ENCODE data around the gene NDUFS6.

GRCh38 chr5:1817261-1818043, 16.2 kb downstream of the NDUFS6 start:
- TF ChIP-seq SPI1 (IDR thresholded peaks at IDR 0.05; ENCODE audit: low read depth, low read length), result no peak
- no peak for TF ChIP-seq POLR2A (IDR thresholded peaks at IDR 0.05; ENCODE audit: low read depth, low read length)
- no peak for TF ChIP-seq POLR2AphosphoS5 (IDR thresholded peaks at IDR 0.05; ENCODE audit: low read depth, low read length)
- TF ChIP-seq PAX5 (IDR thresholded peaks at IDR 0.05; ENCODE audit: insufficient read depth, low read length, severe bottlenecking), result no peak
- no peak for TF ChIP-seq POU2F2 (IDR thresholded peaks at IDR 0.05; ENCODE audit: low read depth, low read length)

Measured in GM12891 (cell line).